Activated CD4-positive, alpha-beta T cell treated with anti-CD3 and anti-CD28 coated beads for 36 hours (primary cell): ENCODE results near the gene MMP20. TPM values are rescaled to one million over a fixed set of nuclear protein-coding genes. Genes with fewer than 3 reads are reported as not detected.

Experiments used
- ATAC-seq: fragments of 200-7000 bp; cut with Tn5 transposase; one replicate; pipeline ENCODE4 v1.10.0; 2021; ENCODE audit warnings: mild to moderate bottlenecking, moderate library complexity
- CTCF ChIA-PET: fragments of 350-600 bp; sonication (Branson Sonifier 250); formaldehyde crosslinking; loops from one replicate; lab custom pipeline; 2021; ENCODE audit warnings: antibody characterized with exemption; lab: Charles Lee
- POLR2A ChIA-PET: fragments of 350-600 bp; sonication (Branson Sonifier 250); formaldehyde crosslinking; loops from one replicate; lab custom pipeline; 2021; ENCODE audit warnings: antibody characterized with exemption, inconsistent platforms; lab: Charles Lee
- DNase-seq: peaks from one replicate; pipeline ENCODE4 v3.0.0-alpha.2; 2020
- H3K27ac Mint-ChIP-seq: one replicate; pipeline ENCODE4 v1.8.0; 2021; ENCODE audit warnings: mixed read lengths
- H3K27me3 Mint-ChIP-seq: one replicate; pipeline ENCODE4 v1.8.0; 2021; ENCODE audit warnings: mixed read lengths
- H3K36me3 Mint-ChIP-seq: one replicate; pipeline ENCODE4 v1.8.0; 2021; ENCODE audit warnings: low read depth, mixed read lengths
- H3K4me1 Mint-ChIP-seq: one replicate; pipeline ENCODE4 v1.8.0; 2021; ENCODE audit warnings: mixed read lengths
- H3K4me3 Mint-ChIP-seq: one replicate; pipeline ENCODE4 v1.8.0; 2021; ENCODE audit warnings: mild to moderate bottlenecking, moderate library complexity, mixed read lengths
- H3K9me3 Mint-ChIP-seq: one replicate; pipeline ENCODE4 v1.8.0; 2021; ENCODE audit warnings: low read depth, mixed read lengths
- intact Hi-C, 2 experiments: fragments of 100-400 bp; cut with DNase I in 1 of 2; cut with micrococcal nuclease in 1 of 2; formaldehyde crosslinking; loops; one replicate each; pipeline versions ENCODE4 v1.14.2 to v1.15.1; 2022 to 2024; cut with DNase I, micrococcal nuclease
- total RNA-seq, 2 experiments: library from RNA; stranded (reverse); gene quantifications; one replicate each; pipeline ENCODE4 v1.2.3, GENCODE V29; 2021

The MMP20 gene
- total RNA-seq, 2 experiments from 2014 or later = not detected

DNA sequence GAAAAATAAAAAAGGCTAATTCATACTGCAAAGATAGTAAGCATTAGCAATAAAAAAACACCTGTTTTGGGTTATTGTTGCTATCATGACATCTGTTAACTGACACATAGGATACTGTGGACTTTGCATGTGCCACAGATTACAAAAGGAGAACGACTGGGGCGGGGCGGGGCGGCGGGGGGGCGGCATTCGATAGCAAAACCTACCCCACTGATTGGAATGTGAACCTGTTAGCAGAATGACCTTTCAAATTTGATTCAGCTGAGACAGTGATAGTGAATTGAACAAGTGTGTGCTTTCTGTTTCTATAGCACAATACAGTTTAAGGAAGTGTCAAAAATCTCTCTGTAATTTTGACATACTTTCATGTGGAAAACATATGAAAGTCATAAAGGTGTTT lies 14.9 kb downstream of the MMP20 start:
- Mint-ChIP-seq H3K36me3 (no peaks in the 10 kb centered on the region), H3K27me3 (peaks cover 2% of the 10 kb centered on the region), H3K27ac (no peak overlapping the region), H3K4me3 (no peak overlapping the region), H3K4me1 (peaks cover 13% of the 10 kb centered on the region), H3K9me3 (no peaks in the 10 kb centered on the region)
- DNase-seq (no peak), ATAC-seq (no peak)
- intact Hi-C loops = no loop called here
- ChIA-PET CTCF (interaction anchor here (0.6 to 1.7 kb wide), 3 partner anchors 8 to 268 kb away, joined by 3 to 10 read pairs (median 4); no protein-coding TSS in a partner anchor), POLR2A (no interaction called here)

DNA sequence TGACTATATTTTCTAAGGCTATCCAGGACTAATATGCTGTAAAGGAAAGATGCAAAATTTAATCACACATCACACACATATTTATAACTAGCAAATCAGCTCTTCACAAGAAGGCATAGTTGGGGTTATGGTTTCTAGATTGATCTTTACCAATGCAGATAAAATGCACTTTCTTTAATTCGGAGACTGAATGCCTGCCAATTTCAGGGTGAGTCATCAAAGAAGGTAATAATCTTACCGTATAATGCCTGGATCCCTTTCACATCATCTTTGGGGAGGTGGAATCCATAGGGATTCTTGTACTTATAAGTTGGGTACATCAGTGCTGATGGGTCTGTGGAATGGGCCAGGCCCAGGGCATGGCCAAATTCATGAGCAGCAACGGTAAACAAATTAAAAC lies 16.4 kb downstream of the MMP20 start:
- POLR2A ChIA-PET = no interaction called here
- intact Hi-C loops = no loop called here
- Mint-ChIP-seq H3K36me3 (no peaks in the 10 kb centered on the region), H3K4me1 (peaks cover 13% of the 10 kb centered on the region), H3K27ac (no peak overlapping the region), H3K4me3 (no peak overlapping the region), H3K27me3 (peaks cover 2% of the 10 kb centered on the region), H3K9me3 (no peaks in the 10 kb centered on the region)
- CTCF ChIA-PET = interaction anchor here (0.9 to 1.0 kb wide), 2 partner anchors 12 to 53 kb away, joined by 3 read pairs; no protein-coding TSS in a partner anchor
- no peak for DNase-seq
- no peak for ATAC-seq

DNA sequence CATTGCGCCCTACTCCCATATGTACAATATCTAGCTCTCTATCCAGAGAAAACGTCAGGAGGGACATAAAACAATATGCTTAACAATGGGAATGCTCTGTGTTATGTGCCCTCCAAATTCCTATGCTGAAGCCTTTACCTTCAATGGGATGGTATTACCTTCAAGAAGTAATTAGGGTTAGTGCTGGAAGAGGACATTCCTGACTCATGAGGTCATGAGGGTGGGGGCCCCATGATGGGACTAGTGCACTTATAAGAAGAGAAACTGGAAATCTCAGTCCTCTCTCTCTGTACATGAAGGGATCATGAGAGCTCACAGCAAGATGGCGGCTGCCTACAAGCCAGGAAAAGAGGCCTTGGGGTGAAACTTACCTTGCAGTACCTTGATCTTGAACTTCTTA lies 20.3 kb downstream of the MMP20 start:
- peaks cover 2% of the 10 kb centered on the region for H3K27me3 Mint-ChIP-seq
- intact Hi-C loops = no loop called here
- POLR2A ChIA-PET = no interaction called here
- no peak overlapping the region for H3K27ac Mint-ChIP-seq
- CTCF ChIA-PET = interaction anchor here (0.8 to 4.5 kb wide), 3 partner anchors 8 to 14 kb away, joined by 3 to 22 read pairs (median 3); no protein-coding TSS in a partner anchor
- H3K4me3 Mint-ChIP-seq = no peak overlapping the region
- peaks cover 11% of the 10 kb centered on the region for H3K4me1 Mint-ChIP-seq
- ATAC-seq (no peak), DNase-seq (no peak)
- H3K36me3 Mint-ChIP-seq = no peaks in the 10 kb centered on the region
- H3K9me3 Mint-ChIP-seq = no peaks in the 10 kb centered on the region

DNA sequence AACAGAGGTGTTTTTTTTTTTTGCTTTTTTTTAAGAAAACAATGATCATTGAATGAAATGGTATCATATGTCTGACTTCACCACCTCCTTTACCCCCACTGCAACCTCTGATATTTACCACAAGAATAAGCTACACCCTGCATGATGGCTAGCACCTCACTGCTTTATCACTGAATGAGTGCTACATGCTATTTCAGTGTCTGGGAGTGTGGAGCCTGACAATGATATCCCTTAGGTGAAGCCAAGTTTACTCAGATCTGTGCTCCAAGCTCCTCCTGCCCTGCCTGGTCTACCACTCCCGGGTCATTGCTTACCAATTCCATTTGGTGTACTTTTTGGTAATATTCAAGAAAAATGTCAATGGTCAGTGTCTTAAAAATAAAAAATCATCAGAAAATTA lies 21.1 kb downstream of the MMP20 start:
- CTCF ChIA-PET = interaction anchor here (1.0 to 4.5 kb wide), 4 partner anchors 9 to 259 kb away, joined by 3 to 22 read pairs (median 4); no protein-coding TSS in a partner anchor
- no peaks in the 10 kb centered on the region for H3K36me3 Mint-ChIP-seq
- intact Hi-C loops = no loop called here
- H3K4me1 Mint-ChIP-seq = peaks cover 20% of the 10 kb centered on the region
- H3K9me3 Mint-ChIP-seq = no peaks in the 10 kb centered on the region
- H3K4me3 Mint-ChIP-seq = no peak overlapping the region
- no peak for DNase-seq
- no peak for ATAC-seq
- peaks cover 2% of the 10 kb centered on the region for H3K27me3 Mint-ChIP-seq
- no peak overlapping the region for H3K27ac Mint-ChIP-seq
- POLR2A ChIA-PET = no interaction called here

DNA sequence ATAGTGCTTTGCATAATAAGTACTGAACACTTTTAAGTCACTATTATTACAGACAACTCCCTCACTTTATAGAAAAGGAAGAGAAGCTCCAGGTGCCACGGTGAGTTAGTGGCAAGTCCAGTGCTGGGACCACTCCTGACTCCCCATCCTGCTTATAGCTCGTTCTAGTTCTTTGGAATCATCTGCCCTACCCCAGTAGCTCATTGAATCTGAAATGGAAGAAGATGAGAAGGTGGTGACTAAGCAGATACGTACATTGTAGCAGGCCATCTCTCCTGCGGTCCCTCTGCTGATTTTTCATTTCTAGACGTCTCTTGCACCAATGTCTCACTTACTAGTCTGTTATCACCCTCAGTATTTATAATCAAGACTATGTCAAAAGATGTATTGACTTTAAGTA lies 21.6 kb downstream of the MMP20 start:
- ChIA-PET POLR2A (no interaction called here), CTCF (interaction anchor here (1.0 to 4.5 kb wide), 6 partner anchors 10 to 261 kb away, joined by 3 to 22 read pairs (median 3); no protein-coding TSS in a partner anchor)
- H3K4me3 Mint-ChIP-seq = no peak overlapping the region
- H3K36me3 Mint-ChIP-seq = no peaks in the 10 kb centered on the region
- H3K4me1 Mint-ChIP-seq = peaks cover 24% of the 10 kb centered on the region
- intact Hi-C loops = no loop called here
- H3K27me3 Mint-ChIP-seq = peaks cover 2% of the 10 kb centered on the region
- no peak for ATAC-seq
- H3K27ac Mint-ChIP-seq = no peak overlapping the region
- no peaks in the 10 kb centered on the region for H3K9me3 Mint-ChIP-seq
- no peak for DNase-seq

DNA sequence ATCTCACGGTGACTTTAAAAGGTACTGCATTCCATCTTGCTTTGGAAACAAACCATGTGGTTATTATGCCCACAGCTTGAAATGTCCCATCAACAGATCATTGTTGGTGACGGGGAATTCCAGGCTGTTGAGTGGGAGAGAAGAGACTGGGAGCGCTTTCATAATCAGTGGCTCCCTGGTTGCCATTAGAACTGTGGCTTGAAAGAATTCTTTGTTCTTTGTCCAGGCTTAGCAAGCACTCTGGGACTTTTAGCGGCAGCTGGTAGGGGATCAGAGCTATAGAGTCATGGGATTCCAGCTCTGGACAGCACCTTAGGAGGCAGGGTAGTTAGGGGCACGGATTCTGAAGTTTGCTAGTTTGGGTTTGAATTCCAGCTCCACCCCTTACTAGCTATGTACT lies 22.0 kb downstream of the MMP20 start:
- intact Hi-C loops = no loop called here
- no peaks in the 10 kb centered on the region for H3K9me3 Mint-ChIP-seq
- H3K27ac Mint-ChIP-seq = no peak overlapping the region
- CTCF ChIA-PET = interaction anchor here (1.0 to 4.5 kb wide), 7 partner anchors 8 to 261 kb away, joined by 3 to 22 read pairs (median 3); no protein-coding TSS in a partner anchor
- H3K27me3 Mint-ChIP-seq = peaks cover 2% of the 10 kb centered on the region
- peaks cover 28% of the 10 kb centered on the region for H3K4me1 Mint-ChIP-seq
- no peak overlapping the region for H3K4me3 Mint-ChIP-seq
- DNase-seq (no peak), ATAC-seq (no peak)
- no peaks in the 10 kb centered on the region for H3K36me3 Mint-ChIP-seq
- POLR2A ChIA-PET = no interaction called here

DNA sequence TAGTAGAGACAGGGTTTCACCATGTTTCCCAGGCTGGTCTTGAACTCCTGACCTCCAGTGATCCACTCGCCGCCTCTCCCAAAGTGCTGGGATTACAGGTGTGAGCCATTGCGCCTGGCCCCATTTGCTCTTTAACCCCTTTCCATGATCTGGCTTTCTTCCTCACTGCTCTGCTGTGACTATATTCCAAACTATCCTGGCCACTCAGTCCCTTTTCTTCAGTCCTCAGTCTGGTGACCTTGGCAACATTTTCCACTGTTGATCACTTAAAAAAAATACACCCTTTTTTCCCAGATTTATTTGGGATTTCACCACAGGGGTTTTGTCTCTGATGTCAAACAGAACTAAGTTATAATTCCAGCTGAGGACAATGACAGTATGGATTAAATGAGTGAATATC lies 24.5 kb downstream of the MMP20 start:
- ChIA-PET POLR2A (interaction anchor here (0.7 kb wide), 1 partner anchor 77 kb away, joined by 3 read pairs; no protein-coding TSS in a partner anchor), CTCF (interaction anchor here (0.6 to 3.1 kb wide), 4 partner anchors 12 to 259 kb away, joined by 3 to 8 read pairs (median 5); no protein-coding TSS in a partner anchor)
- intact Hi-C loops = loop anchor here in 1 of 2 experiments (1.0 kb wide), 1 partner anchor 36 kb away; no protein-coding TSS in a partner anchor
- no peak for ATAC-seq
- peaks cover 28% of the 10 kb centered on the region for H3K4me1 Mint-ChIP-seq
- H3K27ac Mint-ChIP-seq = no peak overlapping the region
- no peaks in the 10 kb centered on the region for H3K9me3 Mint-ChIP-seq
- H3K4me3 Mint-ChIP-seq = no peak overlapping the region
- H3K36me3 Mint-ChIP-seq = no peaks in the 10 kb centered on the region
- DNase-seq = no peak
- no peaks in the 10 kb centered on the region for H3K27me3 Mint-ChIP-seq

DNA sequence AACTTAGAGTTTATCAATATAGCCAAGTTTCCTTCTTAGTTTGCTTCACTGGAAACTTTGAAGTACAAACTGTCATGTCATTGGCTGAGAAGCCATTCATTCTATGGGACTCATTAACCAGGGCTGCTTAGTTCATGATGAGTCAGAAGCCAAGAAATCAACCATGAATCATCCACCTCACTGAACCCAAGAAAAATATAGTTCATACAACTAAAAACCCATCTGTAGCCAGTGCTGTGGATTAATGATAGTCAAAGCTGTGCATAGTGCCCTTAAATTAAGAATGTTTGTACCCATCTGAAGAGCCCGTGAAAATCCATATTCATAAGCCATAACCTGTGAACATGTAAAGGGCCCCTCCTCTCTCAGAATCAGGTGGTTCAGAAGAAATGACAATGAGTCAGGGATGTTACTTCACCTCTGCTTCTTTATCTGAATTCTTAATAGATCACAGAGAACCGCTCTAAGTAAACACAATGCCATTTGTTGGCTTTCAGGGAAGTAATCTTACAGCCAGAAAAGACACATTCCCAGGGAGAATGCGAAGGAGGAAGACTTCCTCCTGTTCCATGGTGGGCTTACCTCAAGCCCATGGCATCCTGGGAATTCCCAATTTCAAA lies 25.4 kb downstream of the MMP20 start:
- DNase-seq (no peak), ATAC-seq (peak; percentile 96)
- Mint-ChIP-seq H3K27ac (peak overlapping the region; percentile 75), H3K4me1 (peaks cover 28% of the 10 kb centered on the region), H3K9me3 (no peaks in the 10 kb centered on the region), H3K4me3 (no peak overlapping the region), H3K27me3 (no peaks in the 10 kb centered on the region), H3K36me3 (no peaks in the 10 kb centered on the region)
- ChIA-PET CTCF (interaction anchor here (0.5 to 3.1 kb wide), 5 partner anchors 13 to 311 kb away, joined by 3 to 8 read pairs (median 3); no protein-coding TSS in a partner anchor), POLR2A (interaction anchor here (0.7 kb wide), 1 partner anchor 78 kb away, joined by 3 read pairs; no protein-coding TSS in a partner anchor)
- intact Hi-C loops = loop anchor here (1.0 kb wide), 4 partner anchors 10 to 252 kb away; partner anchors contain the start of gene BIRC2 (in 1 of the 2)

DNA sequence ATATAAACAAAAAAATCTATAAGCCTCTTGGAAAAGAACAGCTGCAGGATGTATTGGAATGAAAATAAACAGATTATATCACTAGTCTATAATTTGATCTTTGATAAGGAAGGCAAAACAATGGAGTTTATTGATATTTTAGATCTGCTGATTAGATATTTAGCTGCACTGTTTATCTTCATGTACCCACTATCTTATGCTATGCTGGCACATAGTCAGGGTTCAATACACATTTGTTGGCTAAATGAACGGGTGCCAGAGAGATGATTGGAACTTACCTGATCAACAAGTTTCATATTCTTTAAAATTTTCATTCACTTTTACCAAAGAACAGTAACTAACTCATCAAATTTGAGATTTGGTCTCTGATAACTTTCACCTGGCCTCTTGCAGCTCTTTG lies 26.9 kb downstream of the MMP20 start:
- Mint-ChIP-seq H3K27me3 (no peaks in the 10 kb centered on the region), H3K4me3 (no peak overlapping the region), H3K4me1 (peaks cover 28% of the 10 kb centered on the region), H3K9me3 (no peaks in the 10 kb centered on the region), H3K36me3 (no peaks in the 10 kb centered on the region), H3K27ac (peak overlapping the region; percentile 44)
- POLR2A ChIA-PET = no interaction called here
- CTCF ChIA-PET = interaction anchor here (1.0 to 3.1 kb wide), 4 partner anchors 19 to 256 kb away, joined by 3 to 8 read pairs (median 3); no protein-coding TSS in a partner anchor
- DNase-seq (no peak), ATAC-seq (no peak)
- intact Hi-C loops = no loop called here

DNA sequence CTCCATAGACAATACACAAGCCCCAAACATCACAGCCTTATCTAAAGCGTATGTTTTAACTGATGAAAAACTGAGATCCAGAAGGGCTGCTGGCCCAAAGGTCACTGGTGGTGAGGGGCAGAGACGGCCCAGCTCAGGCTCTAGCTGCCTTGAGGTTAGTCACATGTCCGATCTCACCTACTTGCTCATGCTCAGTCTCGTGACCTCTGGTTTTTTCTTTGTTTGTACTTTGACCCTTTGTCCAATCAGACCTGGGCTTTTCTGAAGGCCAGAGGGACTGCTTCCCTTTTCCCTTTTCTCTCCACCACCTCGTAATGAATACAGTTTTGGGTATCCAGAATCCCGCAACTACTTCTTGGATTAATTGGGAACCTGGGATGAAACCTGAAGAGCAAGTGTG lies 28.6 kb downstream of the MMP20 start:
- intact Hi-C loops = no loop called here
- CTCF ChIA-PET = interaction anchor here (0.9 to 1.0 kb wide), 4 partner anchors 15 to 289 kb away, joined by 3 to 4 read pairs (median 3); no protein-coding TSS in a partner anchor

DNA sequence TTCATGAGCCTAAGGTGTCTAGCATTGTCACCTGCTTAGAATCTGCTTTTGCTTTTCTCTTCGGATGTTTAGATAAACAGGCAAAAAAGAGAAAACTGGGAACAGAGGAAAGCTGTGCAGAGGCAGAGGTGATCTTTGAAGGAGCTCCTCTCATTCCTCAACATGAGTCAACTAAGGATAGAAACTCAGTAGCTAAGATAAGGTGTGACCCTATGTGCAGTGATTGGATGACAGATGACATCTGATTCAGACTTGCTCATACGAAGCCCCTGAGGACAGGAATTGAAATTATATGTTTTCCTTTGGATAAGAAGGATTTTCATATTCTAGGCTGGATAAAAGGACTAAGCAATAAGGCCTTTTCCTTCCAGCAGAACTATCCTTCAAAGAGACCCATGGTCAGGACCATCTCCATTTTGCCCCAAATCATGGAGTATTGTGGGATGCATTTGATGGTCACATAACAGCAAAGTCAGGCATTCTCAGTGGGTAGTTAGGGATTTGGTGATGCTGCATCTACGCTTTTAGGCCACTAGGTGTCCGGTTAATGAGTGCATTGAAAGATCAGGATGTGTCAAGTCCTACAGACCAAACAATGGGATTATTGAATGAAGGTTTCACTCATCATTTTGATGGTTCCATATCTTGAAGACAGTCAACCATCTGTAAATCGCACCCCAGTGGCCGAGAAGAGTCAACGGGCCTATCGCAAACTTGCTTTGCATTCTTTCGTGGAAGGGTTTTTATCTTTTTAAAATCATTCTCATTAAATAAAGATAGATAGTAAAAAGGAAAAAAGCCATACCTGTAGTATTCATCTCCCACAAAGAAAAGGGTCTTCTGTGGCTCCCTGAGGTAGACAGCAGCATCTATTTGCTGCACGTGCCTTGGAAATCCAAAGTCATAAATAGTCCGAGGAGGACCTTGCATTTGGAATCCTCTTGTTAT lies 32.2 kb downstream of the MMP20 start:
- ChIA-PET POLR2A (no interaction called here), CTCF (interaction anchor here (0.7 to 2.2 kb wide), 9 partner anchors 10 to 373 kb away, joined by 3 to 8 read pairs (median 3); no protein-coding TSS in a partner anchor)
- peak; percentile 67 for ATAC-seq
- intact Hi-C loops = no loop called here
- no peaks in the 10 kb centered on the region for H3K36me3 Mint-ChIP-seq
- no peak overlapping the region for H3K4me3 Mint-ChIP-seq
- no peak overlapping the region for H3K27ac Mint-ChIP-seq
- H3K4me1 Mint-ChIP-seq = peaks cover 20% of the 10 kb centered on the region
- no peaks in the 10 kb centered on the region for H3K9me3 Mint-ChIP-seq
- no peaks in the 10 kb centered on the region for H3K27me3 Mint-ChIP-seq
- no peak for DNase-seq

More for the DNA sequence above, 28.6 kb downstream of the MMP20 start:
- H3K36me3 Mint-ChIP-seq = no peaks in the 10 kb centered on the region
- no peak for ATAC-seq
- no peak overlapping the region for H3K27ac Mint-ChIP-seq
- H3K9me3 Mint-ChIP-seq = no peaks in the 10 kb centered on the region
- peaks cover 27% of the 10 kb centered on the region for H3K4me1 Mint-ChIP-seq
- POLR2A ChIA-PET = no interaction called here
- no peaks in the 10 kb centered on the region for H3K27me3 Mint-ChIP-seq
- H3K4me3 Mint-ChIP-seq = no peak overlapping the region
- no peak for DNase-seq
